Endometrial microvascular endothelial cells (primary cell): ENCODE results near the gene AHCYL2. TPM values are rescaled to one million over a fixed set of nuclear protein-coding genes. Genes with fewer than 3 reads are reported as not detected.
"Not testable (repeated sequence)": the region's sequence is repeated elsewhere in the genome, so short reads cannot be mapped to it uniquely, and the experiment has no call there.

Source experiments
- in situ Hi-C: cut with HindIII; loops from 2 replicates; pipeline ENCODE4 v1.10.0; 2017; ENCODE audit warnings: low sequenced_read_pairs, low pct_unique_long_range_greater_than_20kb; ENCODE audit errors: inconsistent ontology term
- total RNA-seq: library from RNA; depleted of rRNA; stranded (reverse); fragments of >200 nt; gene quantifications from one replicate; pipeline ENCODE4 v1.2.3, GENCODE V29; 2015; ENCODE audit errors: inconsistent ontology term

The AHCYL2 gene
- total RNA-seq, 1 donor from 2014 or later: 6.3 TPM

DNA sequence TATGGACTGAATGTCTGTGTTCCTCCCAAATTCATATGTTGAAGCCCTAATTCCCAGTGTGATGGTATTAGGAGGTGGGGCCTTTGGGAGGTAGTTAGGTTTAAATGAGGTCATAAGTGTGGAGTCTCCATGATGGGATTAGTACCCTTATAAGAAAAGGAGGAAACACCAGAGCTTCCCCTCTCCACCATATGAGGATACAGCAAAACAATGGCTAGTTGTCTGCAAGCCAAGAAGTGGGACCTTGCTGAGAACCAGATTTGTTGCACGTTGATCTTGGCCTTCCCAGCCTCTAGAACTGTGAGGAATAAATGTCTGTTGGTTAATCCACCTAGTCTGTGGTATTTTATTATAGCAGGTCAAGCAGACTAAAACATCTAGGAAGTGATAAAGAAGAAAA lies 102.2 kb downstream of the AHCYL2 start:
- in situ Hi-C loops: no loop called here

DNA sequence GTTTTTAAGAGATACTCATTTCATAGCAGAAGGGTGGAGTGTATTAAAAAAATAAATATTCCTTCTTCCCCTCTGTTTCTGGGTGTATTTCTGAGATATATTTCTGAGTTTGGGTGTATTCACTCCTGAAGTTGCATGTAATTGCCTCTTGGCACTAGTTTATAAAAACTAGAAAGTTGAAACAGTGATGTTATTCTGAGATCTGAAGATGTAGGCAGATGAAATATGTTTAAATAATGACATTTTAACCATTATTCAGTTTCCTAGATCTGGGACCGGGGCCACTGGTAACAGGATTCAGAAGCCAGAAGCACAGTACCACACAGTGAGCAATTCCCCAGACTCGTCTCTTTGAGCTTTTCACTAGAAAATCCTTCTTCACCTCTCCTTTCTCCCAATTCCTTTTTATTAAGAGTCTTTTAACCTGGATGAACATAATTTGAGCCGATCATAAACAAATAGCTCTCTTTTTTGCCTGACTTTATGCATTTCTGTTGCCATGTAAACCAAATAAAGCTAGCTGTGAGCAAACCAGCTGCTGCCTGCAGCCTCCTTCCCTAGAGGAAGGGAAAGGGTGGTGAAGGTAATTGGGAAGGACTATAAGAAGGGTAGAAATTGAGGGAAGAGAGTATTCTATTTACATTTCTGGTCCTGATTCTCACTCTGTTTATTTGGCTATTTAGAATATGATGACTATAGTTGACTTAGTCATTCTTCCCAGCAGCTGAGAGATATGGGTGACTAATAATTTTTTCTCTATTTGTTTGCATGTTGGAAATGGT lies 107.6 kb downstream of the AHCYL2 start:
- in situ Hi-C loops: no loop called here

DNA sequence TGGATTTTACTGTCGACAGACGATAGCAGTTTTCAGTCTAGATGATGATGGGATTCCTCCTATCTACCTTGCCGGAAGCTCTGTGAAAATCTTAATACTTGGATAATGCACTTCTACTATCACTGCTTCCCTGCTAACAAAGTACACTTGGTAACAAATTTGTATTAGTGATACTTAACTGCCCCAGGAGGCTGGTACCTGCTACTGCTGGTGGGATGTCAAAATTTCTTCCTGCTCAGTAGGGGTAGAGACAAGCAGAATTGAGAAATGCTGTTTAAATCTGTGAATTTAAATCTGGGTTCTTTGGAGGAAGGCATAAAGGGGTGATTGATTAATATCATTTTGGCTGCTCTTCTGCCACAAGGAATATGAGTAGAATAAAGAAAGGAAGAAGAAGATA lies 109.6 kb downstream of the AHCYL2 start:
- in situ Hi-C loops: no loop called here

DNA sequence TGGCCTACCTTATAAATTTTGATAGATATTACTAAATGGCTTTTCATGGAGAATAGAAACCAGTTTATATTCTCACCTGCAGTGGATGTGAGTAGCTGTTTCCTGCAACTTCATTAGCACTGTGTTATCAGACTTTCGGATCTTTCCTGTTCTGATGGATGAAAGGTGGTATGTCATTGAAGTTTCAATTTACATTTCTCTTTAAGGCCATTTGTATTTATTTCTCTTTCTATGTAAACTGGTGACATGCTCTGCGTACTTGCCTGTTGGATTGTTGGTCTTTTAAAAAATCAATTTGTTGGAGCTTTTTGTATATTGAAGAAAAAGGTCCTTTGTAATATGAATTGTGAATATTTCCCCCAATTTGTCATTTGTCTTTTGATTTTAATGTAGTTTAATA lies 113.6 kb downstream of the AHCYL2 start:
- in situ Hi-C loops: no loop called here

DNA sequence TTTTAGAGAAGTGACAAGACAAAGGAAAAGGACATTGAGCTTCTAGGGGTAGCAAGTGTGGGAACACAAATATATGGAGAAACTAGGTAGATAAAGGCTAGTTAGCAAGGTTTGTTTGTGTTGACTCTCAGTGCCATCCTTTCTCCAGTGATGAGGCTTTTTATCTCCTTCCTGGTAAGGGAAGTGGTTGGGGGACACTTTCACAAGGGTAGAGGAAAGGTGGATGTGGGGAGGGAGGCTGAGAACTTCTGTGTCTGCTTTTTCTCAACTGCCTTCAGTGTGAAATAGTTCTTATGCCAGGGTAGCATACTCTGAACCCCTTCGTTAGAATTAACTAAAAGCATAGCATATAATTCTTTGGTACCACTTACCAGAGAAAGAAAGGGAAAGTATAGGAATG lies 116.4 kb downstream of the AHCYL2 start:
- in situ Hi-C loops: no loop called here

DNA sequence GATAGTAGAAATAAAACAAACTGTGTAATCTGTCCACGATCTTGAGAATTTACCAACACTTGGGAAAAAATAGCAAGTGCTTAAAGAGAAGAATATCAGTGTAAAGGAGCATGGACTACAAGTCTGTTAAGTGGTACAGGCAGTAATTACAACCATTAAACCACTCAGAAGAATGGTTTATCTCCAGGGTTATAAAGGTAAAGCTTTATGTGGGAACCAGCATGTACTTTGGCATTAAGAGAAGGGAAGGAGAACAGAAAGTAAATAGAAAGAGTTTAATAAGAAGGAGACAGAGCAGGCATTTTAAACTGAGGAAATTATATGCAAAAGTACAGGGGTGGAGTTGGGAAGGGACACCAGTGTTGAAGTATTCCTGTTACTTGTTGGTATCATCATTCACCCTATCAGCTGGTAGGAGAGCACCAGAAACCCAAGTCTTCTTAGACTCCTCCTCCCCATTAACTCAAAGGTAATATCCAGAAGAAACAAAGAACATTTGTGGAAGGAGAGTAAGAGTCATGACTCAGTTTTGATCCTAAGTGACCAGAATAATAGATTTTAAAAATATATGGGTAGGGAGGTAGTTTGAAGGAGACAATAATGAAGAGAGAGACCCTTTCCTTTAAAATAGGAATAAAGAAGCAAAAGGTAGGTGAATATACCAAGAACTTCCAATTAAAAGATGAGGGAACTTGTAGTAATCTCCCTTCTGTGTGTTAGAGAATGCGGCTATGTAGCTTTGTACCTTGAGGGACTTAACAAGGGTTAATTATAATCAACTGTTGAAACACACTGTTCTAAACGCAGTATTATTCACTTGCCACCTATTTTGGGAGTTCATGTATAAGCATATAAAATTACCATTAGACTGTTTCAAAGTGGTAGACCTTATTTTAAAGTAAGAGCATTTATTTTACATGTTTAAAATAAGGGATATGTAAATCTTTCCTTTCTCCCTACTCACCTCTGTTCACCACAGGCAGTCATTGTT lies 117.3 kb downstream of the AHCYL2 start:
- in situ Hi-C loops: no loop called here

DNA sequence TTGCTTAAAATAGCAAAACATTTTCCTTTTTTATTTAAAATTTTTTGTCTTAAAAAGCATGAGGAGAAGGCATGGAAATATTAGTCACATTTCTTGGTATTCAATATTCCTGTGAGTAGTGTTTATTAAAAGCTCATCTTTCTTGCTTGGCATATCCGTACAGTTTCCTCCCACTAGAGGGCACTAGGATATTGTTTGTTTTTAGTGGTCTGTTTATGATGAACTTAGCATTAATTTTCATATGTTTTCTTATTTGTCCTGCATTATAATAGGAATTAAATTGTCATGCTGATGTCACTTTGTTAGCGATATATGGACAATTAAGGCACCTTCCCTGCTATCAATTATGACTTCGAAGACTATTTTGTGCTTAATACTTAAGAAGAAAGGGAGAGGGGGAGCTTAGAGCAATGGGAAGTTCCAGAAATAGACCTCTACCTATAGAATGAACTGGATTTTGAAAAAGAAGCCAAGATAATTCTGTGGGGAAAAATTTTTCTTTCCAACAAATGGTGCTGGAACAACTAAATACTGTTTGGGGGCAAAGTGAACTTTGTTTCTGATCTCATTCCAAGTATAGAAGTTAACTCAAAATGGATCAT lies 118.4 kb downstream of the AHCYL2 start:
- in situ Hi-C loops: no loop called here

DNA sequence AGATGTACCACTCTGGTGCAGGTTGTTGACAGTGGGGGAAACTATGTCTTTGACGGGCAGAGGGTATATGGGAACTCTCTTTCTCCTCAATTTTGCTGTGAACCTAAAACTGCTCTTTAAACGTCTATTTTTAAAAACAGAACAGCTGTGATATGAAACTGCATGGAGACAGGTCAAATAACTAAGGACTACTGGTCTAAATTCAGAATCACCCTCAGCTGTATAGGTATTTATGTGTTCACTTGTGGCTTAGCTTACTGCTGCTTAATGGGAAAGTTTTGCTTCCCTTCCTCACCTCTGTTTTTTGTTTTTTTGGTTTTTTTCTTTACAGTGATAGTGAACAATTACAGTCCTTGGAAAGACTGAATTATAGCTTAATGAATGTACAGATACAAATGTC lies 122.5 kb downstream of the AHCYL2 start:
- in situ Hi-C loops: no loop called here

DNA sequence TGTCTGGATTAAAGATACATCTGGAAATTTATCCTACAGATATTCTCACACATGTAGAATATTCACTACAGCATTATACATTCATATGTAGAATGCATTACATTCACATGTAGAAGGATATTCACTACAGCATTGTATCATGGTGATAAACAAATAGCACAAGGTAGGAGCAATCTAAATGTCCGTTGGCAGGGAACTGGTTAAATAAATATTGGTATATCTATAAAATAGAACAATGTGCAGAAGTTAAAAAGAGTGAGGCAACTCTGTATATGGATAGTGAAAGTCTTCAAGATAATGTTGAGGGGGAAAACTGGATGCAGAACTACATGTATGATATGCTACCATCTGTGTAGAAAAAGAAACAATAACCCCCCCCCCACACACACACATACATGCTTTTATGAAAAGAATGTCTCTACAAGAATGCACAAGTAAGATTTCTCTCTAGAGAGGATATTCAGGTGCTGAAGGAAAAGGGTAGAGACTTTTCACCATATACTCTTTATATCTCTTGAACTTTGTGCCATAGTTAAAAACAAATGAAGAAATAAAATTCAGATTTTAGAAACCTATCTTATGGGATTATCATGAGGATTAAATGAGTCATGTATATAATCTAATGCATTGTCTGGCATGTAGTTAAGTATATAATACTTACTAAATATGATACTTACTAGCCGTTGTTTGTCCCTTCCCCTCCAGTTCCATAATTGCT lies 123.4 kb downstream of the AHCYL2 start:
- in situ Hi-C loops: no loop called here

DNA sequence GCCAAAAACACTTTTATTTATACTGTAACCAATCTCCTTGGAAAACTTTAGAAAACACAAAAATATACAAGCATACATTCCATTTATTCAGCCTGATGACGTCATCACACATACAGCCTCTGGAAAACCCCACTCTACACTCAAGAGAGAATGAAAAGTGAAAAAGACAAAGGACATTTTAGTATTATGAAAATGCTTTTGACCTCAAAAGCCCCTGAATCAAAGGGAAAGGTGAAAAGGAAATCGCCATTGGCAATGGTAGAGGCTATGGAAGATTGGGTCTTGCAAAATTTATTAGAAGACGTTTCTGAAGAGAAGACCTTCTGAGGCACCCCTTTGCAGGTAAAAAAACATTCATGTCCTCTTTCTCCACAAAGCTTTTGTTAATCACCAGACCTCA lies 126.5 kb downstream of the AHCYL2 start:
- in situ Hi-C loops: no loop called here

DNA sequence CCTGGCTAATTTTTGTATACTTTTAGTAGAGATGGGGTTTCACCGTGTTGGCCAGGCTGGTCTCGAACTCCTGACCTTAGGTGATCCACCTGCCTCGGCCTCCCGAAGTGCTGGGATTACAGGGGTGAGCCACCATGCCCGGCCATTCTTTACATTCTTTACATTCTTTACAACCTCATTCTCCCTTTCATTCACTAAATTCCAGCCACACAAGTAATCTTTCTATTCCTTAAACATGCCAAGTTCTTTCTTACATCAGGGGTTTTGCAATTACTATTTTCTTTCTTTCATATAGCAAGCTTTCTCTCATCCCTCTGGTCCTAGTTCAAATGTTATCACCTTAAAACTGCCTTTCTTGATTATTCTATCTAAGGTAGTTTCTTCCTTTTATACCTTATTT lies 128.3 kb downstream of the AHCYL2 start:
- in situ Hi-C loops: not testable (repeated sequence)

DNA sequence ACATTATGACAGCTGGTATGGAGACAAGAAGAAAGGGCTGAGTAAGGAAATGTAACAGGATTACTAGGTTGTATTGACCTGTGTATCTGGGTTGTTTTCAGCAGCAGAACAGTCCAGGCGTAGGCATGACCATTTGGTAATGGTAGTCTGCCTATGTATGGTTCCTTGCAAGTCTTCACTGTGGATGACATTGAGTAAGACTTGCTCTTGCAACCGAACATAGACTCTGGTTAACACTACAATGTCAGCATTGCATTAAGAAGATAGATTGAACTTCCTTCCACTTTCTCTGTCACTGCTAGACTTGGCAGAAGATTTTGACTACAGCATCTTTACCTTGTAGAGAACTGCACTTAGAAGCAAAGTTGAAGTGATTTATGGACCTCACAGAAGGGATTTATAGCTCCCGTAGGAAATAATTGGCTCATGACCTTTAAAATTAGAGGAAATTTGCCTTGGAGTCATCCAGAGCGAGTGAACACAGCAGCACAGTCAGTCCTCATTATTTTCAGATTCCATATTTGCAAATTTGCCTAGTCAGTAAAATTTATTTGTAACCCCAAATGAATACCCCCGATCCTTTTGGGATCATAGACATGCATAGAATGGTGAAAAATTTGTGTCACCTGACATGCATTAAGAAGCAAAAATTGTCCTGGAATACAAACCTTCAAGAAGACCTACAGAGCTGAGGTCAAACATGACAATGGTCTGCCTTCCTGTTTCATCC lies 129.8 kb downstream of the AHCYL2 start:
- in situ Hi-C loops: no loop called here

DNA sequence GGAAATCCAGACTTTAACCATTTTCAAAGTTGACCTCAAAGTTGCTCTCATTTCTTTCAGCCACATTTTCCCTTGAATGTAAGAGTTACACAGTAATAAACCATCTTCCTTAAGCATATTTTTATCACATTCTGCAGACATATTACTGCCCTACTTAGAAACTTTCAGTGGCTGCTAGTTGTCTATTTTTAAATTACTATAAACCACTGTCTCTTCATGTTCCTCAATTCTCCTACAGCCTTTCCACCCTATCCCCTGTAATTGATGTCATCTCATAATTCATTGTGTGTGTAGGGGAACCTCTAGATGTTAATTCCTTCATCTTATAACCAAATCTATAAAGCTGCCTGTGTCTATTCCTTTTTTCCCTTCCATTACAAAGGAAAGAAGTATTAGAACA lies 131.3 kb downstream of the AHCYL2 start:
- in situ Hi-C loops: no loop called here

DNA sequence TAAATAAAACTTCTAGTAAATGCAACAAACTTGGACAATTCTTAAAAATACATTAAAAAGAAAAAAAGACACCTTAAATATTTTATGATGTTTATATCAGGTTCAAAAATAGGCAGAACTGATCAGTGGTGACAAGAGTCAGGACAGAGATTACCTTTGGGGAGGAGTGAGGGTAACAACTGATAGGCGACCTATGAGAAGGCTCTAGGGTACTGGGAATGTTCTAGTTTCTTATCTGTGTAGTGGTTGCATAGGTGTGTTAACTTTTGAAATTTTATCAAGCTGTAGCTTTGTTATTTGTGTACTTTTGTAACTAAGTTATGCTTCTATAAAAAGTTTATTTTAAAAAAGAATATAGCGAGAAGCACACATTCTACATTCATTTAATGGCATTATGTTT lies 134.3 kb downstream of the AHCYL2 start:
- in situ Hi-C loops: no loop called here

DNA sequence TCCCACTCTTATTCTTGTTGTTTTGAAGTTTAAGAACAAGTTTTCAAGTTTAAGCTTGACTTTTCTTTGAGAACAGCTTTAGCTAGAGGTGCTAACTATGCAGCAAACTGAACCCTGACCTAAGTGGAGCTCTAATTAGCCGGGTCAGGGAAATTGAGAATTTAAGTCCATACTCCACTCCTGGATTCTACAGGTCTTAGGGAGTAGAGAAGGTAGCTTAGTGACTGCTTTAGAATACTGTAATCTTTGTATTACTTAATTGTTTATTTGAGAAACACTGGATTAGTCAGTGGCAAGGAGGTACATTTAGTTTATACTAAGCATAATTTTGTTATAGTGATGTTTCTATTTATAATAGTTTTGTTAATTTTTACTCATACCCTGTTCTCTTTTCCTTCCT lies 134.8 kb downstream of the AHCYL2 start:
- in situ Hi-C loops: no loop called here

DNA sequence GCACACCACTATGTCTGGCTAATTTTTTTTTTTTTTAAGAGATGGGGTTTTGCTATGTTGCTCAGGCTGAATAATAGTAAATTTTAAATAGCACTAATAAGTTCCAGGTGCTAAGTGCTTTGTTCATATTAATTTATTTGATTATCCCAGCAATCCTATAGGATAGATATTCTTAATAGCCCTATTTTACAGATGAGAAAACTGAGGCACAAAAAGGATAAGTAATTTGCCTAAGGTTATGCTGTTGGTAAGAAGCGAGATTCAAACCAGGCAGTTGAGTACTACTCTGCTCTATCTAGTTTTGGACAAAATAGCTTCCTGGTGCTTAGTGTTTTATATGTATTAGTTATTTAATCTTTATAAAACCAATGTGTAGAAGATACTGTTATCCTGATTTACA lies 136.9 kb downstream of the AHCYL2 start:
- in situ Hi-C loops: no loop called here

DNA sequence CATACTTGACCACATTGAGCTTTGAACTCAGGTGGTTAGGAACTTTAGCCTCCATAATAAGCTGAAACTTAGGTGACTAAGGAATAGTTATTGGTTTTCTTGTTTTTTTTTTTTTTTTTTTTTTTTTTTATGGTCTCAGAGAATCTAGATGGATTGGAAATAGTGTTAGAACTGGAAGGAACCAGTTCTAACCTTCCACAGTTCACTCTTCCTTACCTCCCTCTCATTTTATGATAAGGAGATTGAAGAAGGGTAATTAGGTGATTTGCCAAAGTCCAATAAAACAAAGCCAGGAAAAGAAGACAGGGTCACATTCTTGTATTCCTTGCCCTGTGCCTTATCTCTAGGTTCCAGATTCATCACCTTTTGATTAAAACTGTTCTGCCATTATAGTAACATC lies 137.7 kb downstream of the AHCYL2 start:
- in situ Hi-C loops: no loop called here

DNA sequence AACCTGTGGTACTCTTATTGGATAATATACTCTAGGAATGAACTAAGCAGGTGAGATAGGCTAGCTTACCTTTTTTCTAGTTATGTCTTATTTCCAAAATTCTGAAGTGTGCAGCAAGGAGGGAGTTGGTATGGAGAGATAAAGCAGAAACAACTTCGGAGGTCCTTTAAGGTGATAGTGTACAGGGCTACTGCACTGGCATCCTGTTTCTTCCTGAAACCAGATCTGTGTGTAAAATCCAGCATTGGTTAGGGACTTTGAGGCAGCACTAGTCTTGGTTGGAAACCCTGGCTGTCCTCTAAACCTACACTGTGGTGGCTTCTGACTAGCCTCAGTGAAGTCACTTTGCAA lies 142.5 kb downstream of the AHCYL2 start:
- in situ Hi-C loops: no loop called here
